ENCODE results near the gene CDH23. TPM values are rescaled to one million over a fixed set of nuclear protein-coding genes. Genes with fewer than 3 reads are reported as not detected.

The CDH23 gene
- total and polyA plus RNA-seq, 2 of the 8 experiments (the other 6 are each of a cell fraction or from before 2014, with no cell fraction given) = 1.9 to 4.9 TPM

DNA sequence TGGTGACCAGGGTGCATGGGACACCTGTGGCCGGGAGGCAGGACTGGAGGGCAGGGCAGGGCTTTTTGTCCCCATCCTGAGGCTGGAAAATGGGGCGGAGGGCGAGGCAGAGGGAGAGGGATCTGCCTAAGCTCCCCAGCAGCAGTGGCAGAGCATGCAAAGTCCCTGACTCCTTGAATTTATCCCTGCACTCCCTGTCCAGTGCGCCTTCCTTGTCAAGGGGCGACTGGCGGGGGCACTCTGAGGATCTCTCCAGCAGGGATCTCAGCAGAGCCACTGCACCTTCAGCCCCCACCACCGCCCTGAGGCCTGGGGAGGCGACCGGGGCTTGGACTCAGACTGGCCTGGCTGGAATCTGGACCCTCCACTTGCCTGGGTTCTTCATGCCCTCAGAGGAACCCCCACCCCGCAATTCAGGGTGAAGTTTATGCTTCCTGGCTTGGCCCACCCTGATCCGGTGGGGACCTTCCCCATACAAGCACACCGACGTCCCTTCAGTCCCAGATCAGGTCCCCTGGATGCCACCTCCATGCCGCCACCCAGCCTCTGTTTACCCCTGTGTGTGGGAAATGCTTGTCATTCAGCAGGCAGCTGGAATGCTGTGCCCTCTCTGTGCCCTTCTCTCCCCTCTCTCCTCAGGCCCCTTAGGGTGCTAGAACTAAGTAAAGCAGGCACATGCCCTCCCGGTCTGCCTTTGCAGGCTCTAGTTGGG lies 46.3 kb downstream of the CDH23 start (continued):
- TF ChIP-seq RAD21 (IDR thresholded peaks at IDR 0.05 in 1 of 2, conservative IDR thresholded peaks at IDR 0.05 in 1 of 2; ENCODE audit: low read depth in 2 of 2, low read length in 2 of 2) = no peak
- no peak for TF ChIP-seq SIRT6 (IDR thresholded peaks at IDR 0.05; ENCODE audit: low read length)
- TF ChIP-seq PHF8 (conservative IDR thresholded peaks at IDR 0.05; ENCODE audit: low read depth, low read length) = no peak
- TF ChIP-seq CBX5 (IDR thresholded peaks at IDR 0.05; ENCODE audit: low read depth, low read length) = no peak
